ENCODE data around the gene HINFP. TPM values are rescaled to one million over a fixed set of nuclear protein-coding genes. Genes with fewer than 3 reads are reported as not detected.

The HINFP gene
- total and polyA plus RNA-seq, 4 donors, result 6.4 to 14.3 (median 8.3) TPM

DNA sequence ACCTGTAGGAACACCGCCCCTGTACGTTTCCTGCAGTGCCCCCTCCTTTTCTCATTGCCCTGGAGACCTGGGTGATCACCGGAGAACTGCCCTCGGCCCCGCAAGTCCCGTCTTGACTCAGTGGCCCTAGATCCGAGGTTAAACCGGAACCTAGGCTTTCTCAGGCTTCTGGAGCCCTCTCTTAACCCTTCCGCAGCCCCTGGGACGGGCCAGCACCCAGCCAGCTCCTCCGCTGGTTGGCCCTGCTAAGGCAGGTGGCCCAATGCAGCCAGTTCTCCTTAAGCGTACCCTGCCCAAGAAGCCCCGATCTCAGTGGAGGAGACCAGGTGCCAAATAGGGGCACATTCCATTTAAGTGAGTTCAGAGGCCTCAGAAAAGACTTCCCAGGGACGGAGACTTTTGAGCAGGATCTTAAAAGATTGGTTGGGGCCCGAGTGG is 47.9 kb downstream of the HINFP start:
- TF ChIP-seq MAX (IDR thresholded peaks at IDR 0.05) (no peak), HNF4A (conservative IDR thresholded peaks at IDR 0.05) (no peak), TAF1 (conservative IDR thresholded peaks at IDR 0.05) (no peak), JUND (IDR thresholded peaks at IDR 0.05) (no peak), FOXA2 (IDR thresholded peaks at IDR 0.05) (no peak), RAD21 (IDR thresholded peaks at IDR 0.05) (no peak), EGR1 (IDR thresholded peaks at IDR 0.05; ENCODE audit: low read depth in 2 of 2) (no peak)
- TF ChIP-seq, protein P1, sequence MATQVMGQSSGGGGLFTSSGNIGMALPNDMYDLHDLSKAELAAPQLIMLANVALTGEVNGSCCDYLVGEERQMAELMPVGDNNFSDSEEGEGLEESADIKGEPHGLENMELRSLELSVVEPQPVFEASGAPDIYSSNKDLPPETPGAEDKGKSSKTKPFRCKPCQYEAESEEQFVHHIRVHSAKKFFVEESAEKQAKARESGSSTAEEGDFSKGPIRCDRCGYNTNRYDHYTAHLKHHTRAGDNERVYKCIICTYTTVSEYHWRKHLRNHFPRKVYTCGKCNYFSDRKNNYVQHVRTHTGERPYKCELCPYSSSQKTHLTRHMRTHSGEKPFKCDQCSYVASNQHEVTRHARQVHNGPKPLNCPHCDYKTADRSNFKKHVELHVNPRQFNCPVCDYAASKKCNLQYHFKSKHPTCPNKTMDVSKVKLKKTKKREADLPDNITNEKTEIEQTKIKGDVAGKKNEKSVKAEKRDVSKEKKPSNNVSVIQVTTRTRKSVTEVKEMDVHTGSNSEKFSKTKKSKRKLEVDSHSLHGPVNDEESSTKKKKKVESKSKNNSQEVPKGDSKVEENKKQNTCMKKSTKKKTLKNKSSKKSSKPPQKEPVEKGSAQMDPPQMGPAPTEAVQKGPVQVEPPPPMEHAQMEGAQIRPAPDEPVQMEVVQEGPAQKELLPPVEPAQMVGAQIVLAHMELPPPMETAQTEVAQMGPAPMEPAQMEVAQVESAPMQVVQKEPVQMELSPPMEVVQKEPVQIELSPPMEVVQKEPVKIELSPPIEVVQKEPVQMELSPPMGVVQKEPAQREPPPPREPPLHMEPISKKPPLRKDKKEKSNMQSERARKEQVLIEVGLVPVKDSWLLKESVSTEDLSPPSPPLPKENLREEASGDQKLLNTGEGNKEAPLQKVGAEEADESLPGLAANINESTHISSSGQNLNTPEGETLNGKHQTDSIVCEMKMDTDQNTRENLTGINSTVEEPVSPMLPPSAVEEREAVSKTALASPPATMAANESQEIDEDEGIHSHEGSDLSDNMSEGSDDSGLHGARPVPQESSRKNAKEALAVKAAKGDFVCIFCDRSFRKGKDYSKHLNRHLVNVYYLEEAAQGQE (IDR thresholded peaks at IDR 0.05), result no peak
- TF ChIP-seq, protein P2, sequence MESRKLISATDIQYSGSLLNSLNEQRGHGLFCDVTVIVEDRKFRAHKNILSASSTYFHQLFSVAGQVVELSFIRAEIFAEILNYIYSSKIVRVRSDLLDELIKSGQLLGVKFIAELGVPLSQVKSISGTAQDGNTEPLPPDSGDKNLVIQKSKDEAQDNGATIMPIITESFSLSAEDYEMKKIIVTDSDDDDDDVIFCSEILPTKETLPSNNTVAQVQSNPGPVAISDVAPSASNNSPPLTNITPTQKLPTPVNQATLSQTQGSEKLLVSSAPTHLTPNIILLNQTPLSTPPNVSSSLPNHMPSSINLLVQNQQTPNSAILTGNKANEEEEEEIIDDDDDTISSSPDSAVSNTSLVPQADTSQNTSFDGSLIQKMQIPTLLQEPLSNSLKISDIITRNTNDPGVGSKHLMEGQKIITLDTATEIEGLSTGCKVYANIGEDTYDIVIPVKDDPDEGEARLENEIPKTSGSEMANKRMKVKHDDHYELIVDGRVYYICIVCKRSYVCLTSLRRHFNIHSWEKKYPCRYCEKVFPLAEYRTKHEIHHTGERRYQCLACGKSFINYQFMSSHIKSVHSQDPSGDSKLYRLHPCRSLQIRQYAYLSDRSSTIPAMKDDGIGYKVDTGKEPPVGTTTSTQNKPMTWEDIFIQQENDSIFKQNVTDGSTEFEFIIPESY (IDR thresholded peaks at IDR 0.05), result no peak
- DNase-seq (ENCODE audit: low spot score), result peak; percentile 44
- Histone ChIP-seq H3K27ac (ENCODE audit: low read depth in 1 of 2, low read length in 2 of 2) (peak overlapping the region; percentile 86 to 90), H3K4me1 (ENCODE audit: control insufficient read depth in 4 of 4, insufficient read depth in 4 of 4, low read length in 3 of 4) (peaks cover 3 to 8% (median 5%) of the 10 kb centered on the region in 4 donors), H3K9me3 (ENCODE audit: control insufficient read depth in 4 of 4, low read length in 3 of 4) (no peaks in the 10 kb centered on the region), H3K36me3 (ENCODE audit: control insufficient read depth in 4 of 4, insufficient read depth in 3 of 4, low read depth in 1 of 4, low read length in 3 of 4) (peaks cover 0 to 7% (median 3%) of the 10 kb centered on the region in 4 donors), H3K27me3 (ENCODE audit: control insufficient read depth in 4 of 4, insufficient read depth in 4 of 4, low read length in 3 of 4) (no peaks in the 10 kb centered on the region), H3K4me3 (ENCODE audit: low read depth in 1 of 3, low read length in 3 of 3) (peak overlapping the region; percentile 78 to 86 (median 83)), H3K9ac (ENCODE audit: low read depth in 1 of 2, low read length in 2 of 2) (peak overlapping the region; percentile 67 to 76)
- WGBS, result 15% methylated on average over 15 of the region's 15 CpGs

GRCh38 chr11:119172513-119172912 is 51.1 kb downstream of the HINFP start:
- Histone ChIP-seq H3K27me3 (ENCODE audit: control insufficient read depth in 4 of 4, insufficient read depth in 4 of 4, low read length in 3 of 4) (no peaks in the 10 kb centered on the region), H3K36me3 (ENCODE audit: control insufficient read depth in 4 of 4, insufficient read depth in 3 of 4, low read depth in 1 of 4, low read length in 3 of 4) (peaks cover 0 to 23% (median 9%) of the 10 kb centered on the region in 4 donors), H3K27ac (ENCODE audit: low read depth in 1 of 2, low read length in 2 of 2) (no peak overlapping the region), H3K4me3 (ENCODE audit: low read depth in 1 of 3, low read length in 3 of 3) (no peak overlapping the region), H3K4me1 (ENCODE audit: control insufficient read depth in 4 of 4, insufficient read depth in 4 of 4, low read length in 3 of 4) (peaks cover 3 to 8% (median 5%) of the 10 kb centered on the region in 4 donors), H3K9ac (ENCODE audit: low read depth in 1 of 2, low read length in 2 of 2) (no peak overlapping the region), H3K9me3 (ENCODE audit: control insufficient read depth in 4 of 4, low read length in 3 of 4) (no peaks in the 10 kb centered on the region)
- 85% methylated on average over 2 of the region's 2 CpGs for WGBS
- no peak for DNase-seq (ENCODE audit: low spot score)
- no peak for TF ChIP-seq SP1 (IDR thresholded peaks at IDR 0.05)
- TF ChIP-seq MAX (IDR thresholded peaks at IDR 0.05), result no peak
- TF ChIP-seq RAD21 (IDR thresholded peaks at IDR 0.05), result no peak
- no peak for TF ChIP-seq NR2F2 (IDR thresholded peaks at IDR 0.05)
- TF ChIP-seq, protein P1 (IDR thresholded peaks at IDR 0.05), result no peak
- TF ChIP-seq TAF1 (conservative IDR thresholded peaks at IDR 0.05), result no peak
- TF ChIP-seq ATF3 (IDR thresholded peaks at IDR 0.05), result no peak
- TF ChIP-seq, protein P2 (IDR thresholded peaks at IDR 0.05), result no peak
- no peak for TF ChIP-seq EGR1 (IDR thresholded peaks at IDR 0.05; ENCODE audit: low read depth in 2 of 2)
- no peak for TF ChIP-seq YY1 (IDR thresholded peaks at IDR 0.05)
- TF ChIP-seq RXRA (IDR thresholded peaks at IDR 0.05), result no peak
- no peak for TF ChIP-seq JUND (IDR thresholded peaks at IDR 0.05)
- no peak for TF ChIP-seq FOXA1 (IDR thresholded peaks at IDR 0.05)
- no peak for TF ChIP-seq HNF4G (IDR thresholded peaks at IDR 0.05)
- TF ChIP-seq GABPA (IDR thresholded peaks at IDR 0.05 in 1 of 2, conservative IDR thresholded peaks at IDR 0.05 in 1 of 2), result no peak
